NOMO-1 (cell line): ENCODE data around the gene NKX1-1.
"Not testable (repeated sequence)": the region's sequence is repeated elsewhere in the genome, so short reads cannot be mapped to it uniquely, and the experiment has no call there.

Source experiments
- DNase-seq, 2 experiments: peaks; one replicate each; lab custom pipeline; 2025; ENCODE audit not compliant: unreplicated experiment in 2 of 2; lab: John Stamatoyannopoulos, UW

The NKX1-1 gene

GRCh38 chr4:1375051-1375721 is 31.1 kb downstream of the NKX1-1 start:
- DNase-seq, result no peak

- DNase-seq, result no peak
Measured at GRCh38 chr4:1374706-1375045, 31.6 kb downstream of the NKX1-1 start.

- no peak for DNase-seq
Measured at GRCh38 chr4:1373892-1374705, 32.1 kb downstream of the NKX1-1 start.

GRCh38 chr4:1372576-1372975 is 33.7 kb downstream of the NKX1-1 start:
- not testable (repeated sequence) for DNase-seq

- DNase-seq, result no peak
Measured at GRCh38 chr4:1371176-1372165, 34.8 kb downstream of the NKX1-1 start.

GRCh38 chr4:1370321-1371124 is 35.7 kb downstream of the NKX1-1 start:
- no peak for DNase-seq

- DNase-seq, result no peak
Measured at GRCh38 chr4:1369479-1370079, 36.7 kb downstream of the NKX1-1 start.

- no peak for DNase-seq
Measured at GRCh38 chr4:1369091-1369450, 37.2 kb downstream of the NKX1-1 start.

- no peak for DNase-seq
Measured at GRCh38 chr4:1368421-1369090, 37.7 kb downstream of the NKX1-1 start.

- DNase-seq, result no peak
Measured at GRCh38 chr4:1367936-1368289, 38.3 kb downstream of the NKX1-1 start.

GRCh38 chr4:1367230-1367935 is 38.9 kb downstream of the NKX1-1 start:
- no peak for DNase-seq

- DNase-seq, result no peak
Measured at GRCh38 chr4:1366371-1367229, 39.6 kb downstream of the NKX1-1 start.

GRCh38 chr4:1365271-1366178 is 40.7 kb downstream of the NKX1-1 start:
- DNase-seq, result no peak

- DNase-seq, result no peak
Measured at GRCh38 chr4:1364748-1365147, 41.5 kb downstream of the NKX1-1 start.

GRCh38 chr4:1364217-1364616 is 42.0 kb downstream of the NKX1-1 start:
- no peak for DNase-seq

GRCh38 chr4:1363513-1363912 is 42.7 kb downstream of the NKX1-1 start:
- no peak for DNase-seq

- no peak for DNase-seq
Measured at GRCh38 chr4:1362521-1362920, 43.7 kb downstream of the NKX1-1 start.
